ENCODE data around the gene METTL1.

Gene METTL1

DNA sequence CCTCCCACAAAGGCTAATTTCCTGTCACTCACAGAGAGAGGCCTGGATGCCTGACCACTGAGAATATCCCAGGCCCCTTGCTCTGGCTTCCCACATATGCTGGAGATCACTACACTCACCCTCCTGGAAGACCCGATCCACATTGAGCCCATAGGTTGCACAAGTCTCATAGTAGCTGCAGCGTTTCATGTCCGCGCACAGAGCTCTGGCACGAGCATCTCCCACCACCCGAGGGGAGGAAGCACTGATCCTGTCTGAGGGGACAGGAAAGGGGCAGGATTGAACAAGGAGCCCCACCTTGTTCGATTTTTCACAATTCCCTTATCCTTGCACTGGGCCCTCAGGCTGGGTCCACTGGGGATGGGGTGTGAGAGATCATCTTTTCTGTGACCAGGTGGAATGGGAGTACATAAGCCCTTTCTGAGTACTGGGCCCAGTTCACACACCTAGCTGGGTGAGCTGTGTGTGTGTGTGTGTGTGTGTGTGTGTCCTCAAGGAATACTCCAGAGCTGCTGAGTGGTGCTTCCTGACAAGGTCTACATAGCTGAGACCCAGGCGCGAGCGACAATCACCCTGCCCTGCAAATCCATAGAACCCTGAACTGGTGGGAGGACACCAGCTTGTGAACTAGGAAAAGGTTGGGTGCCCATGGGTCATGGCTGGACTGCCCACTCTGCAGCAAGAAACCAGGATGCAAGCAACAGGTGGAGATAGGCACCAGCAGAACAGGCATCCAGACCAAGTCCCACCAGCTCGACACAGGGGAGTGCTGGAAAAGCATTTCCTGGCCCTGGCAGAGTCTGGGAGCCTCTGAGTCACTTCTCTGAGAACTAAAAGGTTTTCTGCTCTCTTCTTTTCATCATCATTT is 38.9 kb downstream of the METTL1 start:
- Histone ChIP-seq H3K9ac (ENCODE audit: low read depth in 1 of 2, low read length in 2 of 2) (no peak overlapping the region), H3K4me1 (ENCODE audit: control insufficient read depth in 1 of 2, insufficient read depth in 2 of 2, low read length in 2 of 2) (no peaks in the 10 kb centered on the region), H3K9me3 (ENCODE audit: control insufficient read depth in 1 of 2, low read length in 2 of 2) (no peaks in the 10 kb centered on the region), H3K4me3 (ENCODE audit: low read depth in 1 of 2, low read length in 2 of 2) (no peak overlapping the region), H3K27ac (ENCODE audit: low read depth, low read length) (no peak overlapping the region), H3K27me3 (ENCODE audit: control insufficient read depth in 1 of 2, insufficient read depth in 2 of 2, low read length in 2 of 2) (peaks cover 41 to 53% of the 10 kb centered on the region in 2 donors), H3K36me3 (ENCODE audit: control insufficient read depth in 1 of 2, insufficient read depth in 2 of 2, low read length in 2 of 2) (peaks cover 0 to 8% of the 10 kb centered on the region in 2 donors)

- Histone ChIP-seq H3K4me3 (ENCODE audit: low read depth in 1 of 2, low read length in 2 of 2) (no peak overlapping the region), H3K27me3 (ENCODE audit: control insufficient read depth in 1 of 2, insufficient read depth in 2 of 2, low read length in 2 of 2) (peaks cover 48 to 55% of the 10 kb centered on the region in 2 donors), H3K4me1 (ENCODE audit: control insufficient read depth in 1 of 2, insufficient read depth in 2 of 2, low read length in 2 of 2) (peaks cover under 1% of the 10 kb centered on the region in 2 donors), H3K9ac (ENCODE audit: low read depth in 1 of 2, low read length in 2 of 2) (no peak overlapping the region), H3K36me3 (ENCODE audit: control insufficient read depth in 1 of 2, insufficient read depth in 2 of 2, low read length in 2 of 2) (peaks cover 0 to 8% of the 10 kb centered on the region in 2 donors), H3K9me3 (ENCODE audit: control insufficient read depth in 1 of 2, low read length in 2 of 2) (no peaks in the 10 kb centered on the region), H3K27ac (ENCODE audit: low read depth, low read length) (no peak overlapping the region)
Observed at GRCh38 chr12:57732270-57732669, 39.6 kb downstream of the METTL1 start.

DNA sequence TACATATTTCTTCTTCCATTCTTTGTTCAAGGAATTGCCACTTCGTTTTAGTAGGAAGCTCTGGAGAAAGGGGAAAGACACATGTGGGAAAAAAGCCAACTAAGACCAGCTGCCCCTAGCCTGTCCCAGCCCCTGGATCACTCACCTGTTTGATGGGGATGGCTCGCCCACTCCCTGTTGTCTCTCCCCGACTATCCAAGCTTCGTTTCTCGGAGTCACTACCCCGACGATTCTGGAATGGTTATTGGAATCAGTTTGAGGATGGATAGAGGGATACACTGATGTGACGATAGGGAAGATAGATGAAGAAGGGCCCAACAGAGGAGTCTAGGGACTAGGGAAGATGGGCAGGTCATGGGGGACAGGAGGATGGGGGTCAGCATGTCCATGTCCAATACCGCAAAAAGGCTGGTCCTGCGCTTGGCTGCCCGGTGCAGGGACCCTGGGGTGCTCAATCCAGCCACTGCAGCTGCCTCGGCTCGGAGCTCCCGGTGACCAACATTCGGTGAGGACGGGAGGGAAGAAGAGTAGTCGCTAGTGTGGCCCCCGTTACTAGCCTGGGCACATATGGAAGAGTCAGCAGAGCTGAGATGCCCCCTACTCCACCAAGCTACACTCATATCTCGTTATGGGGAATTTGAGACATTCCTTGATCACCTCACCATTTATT is 40.4 kb downstream of the METTL1 start:
- peaks cover 47 to 50% of the 10 kb centered on the region in 2 donors for H3K27me3 ChIP-seq (ENCODE audit: control insufficient read depth in 1 of 2, insufficient read depth in 2 of 2, low read length in 2 of 2)
- peaks cover 0 to 8% of the 10 kb centered on the region in 2 donors for H3K36me3 ChIP-seq (ENCODE audit: control insufficient read depth in 1 of 2, insufficient read depth in 2 of 2, low read length in 2 of 2)

DNA sequence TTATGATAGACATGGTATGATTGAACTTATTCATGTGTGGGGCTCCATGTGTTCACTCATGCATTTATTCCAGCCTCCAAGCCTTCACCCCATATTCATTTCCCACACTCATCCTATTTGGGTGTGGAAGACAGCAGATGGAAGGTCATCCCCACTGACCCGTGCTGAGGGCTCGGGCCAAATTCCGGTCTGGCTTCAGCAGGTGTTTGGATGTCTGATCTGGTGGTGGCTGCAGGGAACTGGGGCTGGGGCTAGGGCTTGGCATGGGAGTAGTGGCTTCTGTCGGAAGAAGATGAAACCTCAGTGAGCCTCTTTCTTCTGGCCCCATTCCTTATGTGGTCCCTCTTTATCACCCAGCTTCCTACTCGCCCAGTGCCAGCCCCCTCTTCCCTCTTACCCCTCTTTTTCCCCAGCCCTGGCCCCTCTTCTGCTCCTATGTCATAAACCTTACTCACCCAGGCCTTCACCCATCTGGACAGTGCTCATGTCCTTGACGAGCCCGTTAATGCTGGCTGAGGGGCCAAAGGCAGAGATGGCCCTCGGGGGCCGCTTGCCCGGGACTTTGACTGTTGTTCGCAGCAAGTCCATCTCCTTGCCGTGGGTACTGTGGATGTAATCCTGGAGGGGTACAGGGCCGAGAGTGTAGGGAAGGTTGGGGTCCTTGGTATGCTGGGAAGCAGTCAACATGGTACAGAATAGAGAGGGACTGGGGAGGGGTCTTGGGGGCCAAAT is 41.4 kb downstream of the METTL1 start:
- peaks cover 5 to 16% of the 10 kb centered on the region in 2 donors for H3K4me1 ChIP-seq (ENCODE audit: control insufficient read depth in 1 of 2, insufficient read depth in 2 of 2, low read length in 2 of 2)
- H3K27me3 ChIP-seq (ENCODE audit: control insufficient read depth in 1 of 2, insufficient read depth in 2 of 2, low read length in 2 of 2): peaks cover 38 to 40% of the 10 kb centered on the region in 2 donors
- H3K9ac ChIP-seq (ENCODE audit: low read depth in 1 of 2, low read length in 2 of 2): no peak overlapping the region
- peaks cover 0 to 8% of the 10 kb centered on the region in 2 donors for H3K36me3 ChIP-seq (ENCODE audit: control insufficient read depth in 1 of 2, insufficient read depth in 2 of 2, low read length in 2 of 2)
- H3K4me3 ChIP-seq (ENCODE audit: low read depth in 1 of 2, low read length in 2 of 2): no peak overlapping the region
- H3K9me3 ChIP-seq (ENCODE audit: control insufficient read depth in 1 of 2, low read length in 2 of 2): no peaks in the 10 kb centered on the region
- no peak overlapping the region for H3K27ac ChIP-seq (ENCODE audit: low read depth, low read length)

More for the DNA sequence above, 40.4 kb downstream of the METTL1 start:
- Histone ChIP-seq H3K4me1 (ENCODE audit: control insufficient read depth in 1 of 2, insufficient read depth in 2 of 2, low read length in 2 of 2) (peaks cover 5 to 8% of the 10 kb centered on the region in 2 donors), H3K9ac (ENCODE audit: low read depth in 1 of 2, low read length in 2 of 2) (no peak overlapping the region), H3K4me3 (ENCODE audit: low read depth in 1 of 2, low read length in 2 of 2) (no peak overlapping the region), H3K27ac (ENCODE audit: low read depth, low read length) (no peak overlapping the region), H3K9me3 (ENCODE audit: control insufficient read depth in 1 of 2, low read length in 2 of 2) (no peaks in the 10 kb centered on the region)

- H3K9ac ChIP-seq (ENCODE audit: low read depth in 1 of 2, low read length in 2 of 2): no peak overlapping the region
- H3K27me3 ChIP-seq (ENCODE audit: control insufficient read depth in 1 of 2, insufficient read depth in 2 of 2, low read length in 2 of 2): peaks cover 28 to 34% of the 10 kb centered on the region in 2 donors
- H3K27ac ChIP-seq (ENCODE audit: low read depth, low read length): no peak overlapping the region
- H3K9me3 ChIP-seq (ENCODE audit: control insufficient read depth in 1 of 2, low read length in 2 of 2): no peaks in the 10 kb centered on the region
- peaks cover 5 to 16% of the 10 kb centered on the region in 2 donors for H3K4me1 ChIP-seq (ENCODE audit: control insufficient read depth in 1 of 2, insufficient read depth in 2 of 2, low read length in 2 of 2)
- H3K36me3 ChIP-seq (ENCODE audit: control insufficient read depth in 1 of 2, insufficient read depth in 2 of 2, low read length in 2 of 2): peaks cover 0 to 8% of the 10 kb centered on the region in 2 donors
- no peak overlapping the region for H3K4me3 ChIP-seq (ENCODE audit: low read depth in 1 of 2, low read length in 2 of 2)
Observed at GRCh38 chr12:57729321-57729844, 42.5 kb downstream of the METTL1 start.

- peaks cover 18 to 21% of the 10 kb centered on the region in 2 donors for H3K27me3 ChIP-seq (ENCODE audit: control insufficient read depth in 1 of 2, insufficient read depth in 2 of 2, low read length in 2 of 2)
- H3K9me3 ChIP-seq (ENCODE audit: control insufficient read depth in 1 of 2, low read length in 2 of 2): no peaks in the 10 kb centered on the region
- H3K27ac ChIP-seq (ENCODE audit: low read depth, low read length): no peak overlapping the region
- peaks cover 0 to 4% of the 10 kb centered on the region in 2 donors for H3K36me3 ChIP-seq (ENCODE audit: control insufficient read depth in 1 of 2, insufficient read depth in 2 of 2, low read length in 2 of 2)
- peaks cover 5 to 16% of the 10 kb centered on the region in 2 donors for H3K4me1 ChIP-seq (ENCODE audit: control insufficient read depth in 1 of 2, insufficient read depth in 2 of 2, low read length in 2 of 2)
- H3K9ac ChIP-seq (ENCODE audit: low read depth in 1 of 2, low read length in 2 of 2): no peak overlapping the region
- H3K4me3 ChIP-seq (ENCODE audit: low read depth in 1 of 2, low read length in 2 of 2): no peak overlapping the region
Observed at GRCh38 chr12:57727758-57728395, 44.0 kb downstream of the METTL1 start.

DNA sequence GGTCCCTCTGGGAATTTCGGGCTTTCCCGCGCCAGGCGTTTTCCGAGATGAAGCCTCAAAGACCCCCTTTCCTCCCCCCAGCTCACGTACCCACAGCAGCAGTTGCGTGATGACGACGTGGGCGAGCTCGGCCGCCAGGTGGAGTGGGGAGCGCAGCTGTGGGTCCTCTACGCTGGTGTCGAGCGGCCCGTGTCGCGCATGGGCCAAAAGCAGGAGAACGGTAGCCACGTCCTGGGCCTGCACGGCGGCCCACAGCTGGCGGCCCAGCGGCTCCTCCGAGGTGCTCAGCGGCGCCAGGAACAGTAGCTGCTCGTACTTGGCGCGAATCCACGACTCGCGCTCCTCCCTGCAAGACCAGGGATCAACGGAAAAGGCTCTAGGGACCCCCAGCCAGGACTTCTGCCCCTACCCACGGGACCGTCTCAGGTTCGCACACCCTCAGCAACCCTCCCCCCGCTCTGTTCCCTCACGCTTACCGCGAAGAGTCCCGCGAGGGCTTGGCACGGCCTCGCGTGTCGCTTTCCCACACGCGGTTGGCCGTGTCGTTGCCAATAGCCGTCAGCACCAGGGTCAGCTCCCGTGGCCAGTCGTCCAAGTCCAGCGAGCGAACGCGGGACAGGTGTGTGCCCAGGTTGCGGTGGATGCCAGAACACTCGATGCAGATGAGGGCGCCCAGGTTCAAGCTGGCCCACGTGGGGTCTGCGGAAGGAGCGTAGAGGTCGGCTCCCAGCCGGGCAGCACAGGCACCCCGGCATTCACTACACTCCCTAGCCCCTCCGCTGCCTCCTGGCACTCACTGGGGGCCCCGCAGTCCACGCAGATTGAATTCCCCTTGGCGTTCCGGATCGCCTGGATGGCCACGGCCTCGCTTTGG is 44.8 kb downstream of the METTL1 start:
- no peak overlapping the region for H3K27ac ChIP-seq (ENCODE audit: low read depth, low read length)
- peaks cover 5 to 16% of the 10 kb centered on the region in 2 donors for H3K4me1 ChIP-seq (ENCODE audit: control insufficient read depth in 1 of 2, insufficient read depth in 2 of 2, low read length in 2 of 2)
- H3K9me3 ChIP-seq (ENCODE audit: control insufficient read depth in 1 of 2, low read length in 2 of 2): no peaks in the 10 kb centered on the region
- no peak overlapping the region for H3K9ac ChIP-seq (ENCODE audit: low read depth in 1 of 2, low read length in 2 of 2)
- peaks cover 0 to 4% of the 10 kb centered on the region in 2 donors for H3K36me3 ChIP-seq (ENCODE audit: control insufficient read depth in 1 of 2, insufficient read depth in 2 of 2, low read length in 2 of 2)
- peak overlapping the region; percentile 82 to 90 for H3K4me3 ChIP-seq (ENCODE audit: low read depth in 1 of 2, low read length in 2 of 2)
- peaks cover 17 to 18% of the 10 kb centered on the region in 2 donors for H3K27me3 ChIP-seq (ENCODE audit: control insufficient read depth in 1 of 2, insufficient read depth in 2 of 2, low read length in 2 of 2)

GRCh38 chr12:57726151-57726883 is 45.6 kb downstream of the METTL1 start:
- Histone ChIP-seq H3K36me3 (ENCODE audit: control insufficient read depth in 1 of 2, insufficient read depth in 2 of 2, low read length in 2 of 2) (peaks cover 4 to 10% of the 10 kb centered on the region in 2 donors), H3K27me3 (ENCODE audit: control insufficient read depth in 1 of 2, insufficient read depth in 2 of 2, low read length in 2 of 2) (peaks cover 17 to 18% of the 10 kb centered on the region in 2 donors), H3K9me3 (ENCODE audit: control insufficient read depth in 1 of 2, low read length in 2 of 2) (no peaks in the 10 kb centered on the region), H3K4me1 (ENCODE audit: control insufficient read depth in 1 of 2, insufficient read depth in 2 of 2, low read length in 2 of 2) (peaks cover 5 to 16% of the 10 kb centered on the region in 2 donors), H3K9ac (ENCODE audit: low read depth in 1 of 2, low read length in 2 of 2) (peak overlapping the region; percentile 48 to 51), H3K4me3 (ENCODE audit: low read depth in 1 of 2, low read length in 2 of 2) (peak overlapping the region; percentile 82 to 90), H3K27ac (ENCODE audit: low read depth, low read length) (peak overlapping the region; percentile 20)

Measured in duodenal mucosa (tissue), 2 donors.